Nephron (organoid): ENCODE measurements around the gene HCCS.

Experiments used
- H3K27ac Mint-ChIP-seq, 3 experiments: 2 replicates each; pipeline ENCODE4 v1.8.0; 2020; ENCODE audit warnings: mixed read lengths in 3 of 3, mild to moderate bottlenecking in 2 of 3, moderate library complexity in 1 of 3
- H3K27me3 Mint-ChIP-seq: 2 replicates; pipeline ENCODE4 v1.8.0; 2021; ENCODE audit warnings: low read depth, mild to moderate bottlenecking, moderate library complexity, mixed read lengths
- H3K36me3 Mint-ChIP-seq: 2 replicates; pipeline ENCODE4 v1.8.0; 2020; ENCODE audit warnings: low read depth, mixed read lengths
- H3K4me1 Mint-ChIP-seq: 2 replicates; pipeline ENCODE4 v1.8.0; 2020; ENCODE audit warnings: mixed read lengths
- H3K4me3 Mint-ChIP-seq, 3 experiments: 2 replicates each; pipeline ENCODE4 v1.8.0; 2020; ENCODE audit warnings: mild to moderate bottlenecking in 3 of 3, mixed read lengths in 3 of 3, moderate library complexity in 2 of 3
- H3K9me3 Mint-ChIP-seq: 2 replicates; pipeline ENCODE4 v1.8.0; 2020; ENCODE audit warnings: mixed read lengths
- CTCF ChIP-seq, 3 experiments: fragments of 200-600 bp; sonication (generic); IDR thresholded peaks; one replicate each; pipeline ENCODE4 v1.5.0; 2021; ENCODE audit warnings: antibody characterized with exemption in 3 of 3; ENCODE audit not compliant: unreplicated experiment in 3 of 3

Gene HCCS

GRCh38 chrX:11124112-11124511 is 13.0 kb downstream of the HCCS start:
- H3K4me3 Mint-ChIP-seq: no peak overlapping the region
- peaks cover 24% of the 10 kb centered on the region for H3K36me3 Mint-ChIP-seq
- TF ChIP-seq CTCF (IDR thresholded peaks at IDR 0.05; ENCODE audit: unreplicated experiment in 3 of 3): no peak
- H3K27ac Mint-ChIP-seq: no peak overlapping the region
- peaks cover 11% of the 10 kb centered on the region for H3K9me3 Mint-ChIP-seq
- no peaks in the 10 kb centered on the region for H3K4me1 Mint-ChIP-seq
- no peaks in the 10 kb centered on the region for H3K27me3 Mint-ChIP-seq

- no peak overlapping the region for H3K4me3 Mint-ChIP-seq
- H3K9me3 Mint-ChIP-seq: peaks cover 11% of the 10 kb centered on the region
Observed at GRCh38 chrX:11125060-11125459, 13.9 kb downstream of the HCCS start.

GRCh38 chrX:11129534-11130105 is 18.5 kb downstream of the HCCS start:
- no peak overlapping the region for H3K27ac Mint-ChIP-seq

More at GRCh38 chrX:11125060-11125459, 13.9 kb downstream of the HCCS start:
- H3K36me3 Mint-ChIP-seq: peaks cover 22% of the 10 kb centered on the region
- H3K27me3 Mint-ChIP-seq: no peaks in the 10 kb centered on the region
- no peak overlapping the region for H3K27ac Mint-ChIP-seq
- no peaks in the 10 kb centered on the region for H3K4me1 Mint-ChIP-seq
- TF ChIP-seq CTCF (IDR thresholded peaks at IDR 0.05; ENCODE audit: unreplicated experiment in 3 of 3): no peak

GRCh38 chrX:11130136-11130535 is 19.0 kb downstream of the HCCS start:
- Mint-ChIP-seq H3K9me3 (peaks cover 4% of the 10 kb centered on the region), H3K27ac (no peak overlapping the region), H3K27me3 (no peaks in the 10 kb centered on the region), H3K36me3 (peaks cover 3% of the 10 kb centered on the region), H3K4me3 (no peak overlapping the region), H3K4me1 (peaks cover 6% of the 10 kb centered on the region)
- no peak for TF ChIP-seq CTCF (IDR thresholded peaks at IDR 0.05; ENCODE audit: unreplicated experiment in 3 of 3)

More at GRCh38 chrX:11129534-11130105, 18.5 kb downstream of the HCCS start:
- H3K4me3 Mint-ChIP-seq: no peak overlapping the region
- H3K36me3 Mint-ChIP-seq: peaks cover 3% of the 10 kb centered on the region
- H3K4me1 Mint-ChIP-seq: peaks cover 6% of the 10 kb centered on the region
- TF ChIP-seq CTCF (IDR thresholded peaks at IDR 0.05; ENCODE audit: unreplicated experiment in 3 of 3): no peak
- H3K9me3 Mint-ChIP-seq: peaks cover 4% of the 10 kb centered on the region
- H3K27me3 Mint-ChIP-seq: no peaks in the 10 kb centered on the region

- TF ChIP-seq CTCF (IDR thresholded peaks at IDR 0.05; ENCODE audit: unreplicated experiment in 3 of 3): no peak
Observed at GRCh38 chrX:11131146-11131545, 20.0 kb downstream of the HCCS start.

GRCh38 chrX:11135564-11136185 is 24.5 kb downstream of the HCCS start:
- Mint-ChIP-seq H3K36me3 (no peaks in the 10 kb centered on the region), H3K4me1 (peaks cover 25% of the 10 kb centered on the region)

More at GRCh38 chrX:11131146-11131545, 20.0 kb downstream of the HCCS start:
- H3K36me3 Mint-ChIP-seq: peaks cover 3% of the 10 kb centered on the region
- no peak overlapping the region for H3K4me3 Mint-ChIP-seq
- H3K27ac Mint-ChIP-seq: no peak overlapping the region
- H3K9me3 Mint-ChIP-seq: peaks cover 4% of the 10 kb centered on the region
- H3K4me1 Mint-ChIP-seq: peaks cover 12% of the 10 kb centered on the region
- H3K27me3 Mint-ChIP-seq: no peaks in the 10 kb centered on the region

More at GRCh38 chrX:11135564-11136185, 24.5 kb downstream of the HCCS start:
- Mint-ChIP-seq H3K4me3 (no peak overlapping the region), H3K9me3 (no peaks in the 10 kb centered on the region), H3K27ac (peak overlapping the region in 2 of 3 experiments; percentile 12 to 38), H3K27me3 (no peaks in the 10 kb centered on the region)
- no peak for TF ChIP-seq CTCF (IDR thresholded peaks at IDR 0.05; ENCODE audit: unreplicated experiment in 3 of 3)
